Stimulated activated CD4-positive, alpha-beta T cell treated with anti-CD3 and anti-CD28 coated beads, Interleukin-4, amount 100 ng/mL, for 4 hours (primary cell): Measurements from ENCODE around the gene DDC.
A peak's percentile ranks its signal among the peaks of the same experiment; 100 is the strongest.

Experiments
- DNase-seq, 2 experiments: peaks; one replicate each; pipeline ENCODE4 v3.0.0-alpha.2; 2020

The DDC gene

GRCh38 chr7:50564640-50565558 is at the start of gene DDC:
DDC (minus strand) TSS chr7:50565405; CDS start chr7:50544085, 21,320 bp downstream.
- DNase-seq: no peak

GRCh38 chr7:50613473-50613872 is 48.3 kb upstream of the DDC start:
- no peak for DNase-seq

GRCh38 chr7:50612704-50613103 is 47.5 kb upstream of the DDC start:
- no peak for DNase-seq

- DNase-seq: peak in 1 of 2 experiments; percentile 43
These were observed 45.5 kb upstream of the DDC start for GRCh38 chr7:50610521-50611277.

- DNase-seq: no peak
These were observed 43.1 kb upstream of the DDC start for GRCh38 chr7:50608196-50608906.

GRCh38 chr7:50607524-50608125 is 42.4 kb upstream of the DDC start:
- DNase-seq: no peak

- DNase-seq: no peak
These were observed 39.9 kb upstream of the DDC start for GRCh38 chr7:50605059-50605458.

GRCh38 chr7:50603287-50603686 is 38.1 kb upstream of the DDC start:
- DNase-seq: no peak

GRCh38 chr7:50599385-50599784 is 34.2 kb upstream of the DDC start:
- no peak for DNase-seq

GRCh38 chr7:50598460-50599343 is 33.5 kb upstream of the DDC start:
- no peak for DNase-seq

- DNase-seq: no peak
These were observed 31.3 kb upstream of the DDC start for GRCh38 chr7:50596484-50596883.

- no peak for DNase-seq
These were observed 30.4 kb upstream of the DDC start for GRCh38 chr7:50595491-50596102.

GRCh38 chr7:50594734-50595485 is 29.7 kb upstream of the DDC start:
- DNase-seq: no peak

- no peak for DNase-seq
These were observed 28.9 kb upstream of the DDC start for GRCh38 chr7:50594136-50594535.

GRCh38 chr7:50592940-50593339 is 27.7 kb upstream of the DDC start:
- DNase-seq: no peak

- DNase-seq: no peak
These were observed 26.6 kb upstream of the DDC start for GRCh38 chr7:50591480-50592438.

- no peak for DNase-seq
These were observed 25.9 kb upstream of the DDC start for GRCh38 chr7:50591098-50591479.

GRCh38 chr7:50590535-50590934 is 25.3 kb upstream of the DDC start:
- DNase-seq: no peak

- DNase-seq: no peak
These were observed 24.2 kb upstream of the DDC start for GRCh38 chr7:50589364-50589763.
